Tibial artery (tissue), 4 donors: ENCODE results near the gene XRCC2.
"Not testable (repeated sequence)": the region's sequence is repeated elsewhere in the genome, so short reads cannot be mapped to it uniquely, and the experiment has no call there.

Experiments
- DNase-seq, 2 donors: peaks; one replicate each; pipeline ENCODE4 v3.0.0-alpha.2; 2019
- H3K27ac ChIP-seq, 2 donors: fragments of 200-600 bp; sonication (generic) in 1 of 2; 1 replicate in 1 of 2; 2 replicates in 1 of 2; pipeline ENCODE4 v1.5.1; 2018 to 2019; ENCODE audit warnings: mild to moderate bottlenecking in 1 of 2
- H3K27me3 ChIP-seq, 2 donors: fragments of 200-600 bp; sonication (generic) in 1 of 2; one replicate each; pipeline versions ENCODE4 v1.5.1 to v1.6.0; 2016 to 2019
- H3K36me3 ChIP-seq, 3 donors: fragments of 200-600 bp; sonication (generic) in 2 of 3; one replicate each; pipeline ENCODE4 v1.5.1; 2016 to 2019; ENCODE audit warnings: mild to moderate bottlenecking in 2 of 3
- H3K4me1 ChIP-seq, 4 donors: fragments of 200-600 bp; sonication (generic) in 2 of 4; 1 replicate in 3 of 4; 2 replicates in 1 of 4; pipeline ENCODE4 v1.5.1; 2016 to 2019
- H3K4me3 ChIP-seq, 2 donors: fragments of 200-600 bp; sonication (generic) in 1 of 2; 1 replicate in 1 of 2; 2 replicates in 1 of 2; pipeline ENCODE4 v1.5.1; 2018 to 2019; ENCODE audit warnings: mild to moderate bottlenecking in 2 of 2
- H3K9me3 ChIP-seq, 3 donors: fragments of 200-600 bp; sonication (generic) in 1 of 3; one replicate each; pipeline ENCODE4 v1.5.1; 2016 to 2019
- CTCF ChIP-seq, 2 experiments: fragments of 200-600 bp in 1 of 2; fragments of 450-650 bp in 1 of 2; IDR thresholded peaks; one replicate each; pipeline ENCODE4 v1.5.1; 2017 to 2019; ENCODE audit warnings: antibody characterized with exemption in 2 of 2, mild to moderate bottlenecking in 1 of 2, moderate library complexity in 1 of 2
- intact Hi-C: fragments of 100-400 bp; cut with DNase I; formaldehyde crosslinking; loops from one replicate; pipeline ENCODE4 v1.15.0; 2023; ENCODE audit warnings: low total_unique reads

Gene XRCC2

GRCh38 chr7:152675759-152676636 lies at the start of gene XRCC2:
Gene XRCC2 (minus strand): TSS chr7:152676141. CDS start chr7:152676079, 62 bp downstream.
- H3K4me1 ChIP-seq: peaks cover 0 to 12% (median 9%) of the 10 kb centered on the region in 4 donors
- no peaks in the 10 kb centered on the region for H3K36me3 ChIP-seq
- H3K27me3 ChIP-seq: no peaks in the 10 kb centered on the region
- H3K27ac ChIP-seq: peak within 1 kb of the TSS; percentile 69 to 79
- intact Hi-C loops: loop anchor here (2.0 to 5.0 kb wide), 2 partner anchors 83 to 214 kb away; partner anchors contain the start of gene ACTR3B
- H3K9me3 ChIP-seq: no peaks in the 10 kb centered on the region
- no peak for TF ChIP-seq CTCF (IDR thresholded peaks at IDR 0.05)
- peak within 1 kb of the TSS; percentile 49 to 67 for H3K4me3 ChIP-seq
- peak; percentile 90 to 94 for DNase-seq

DNA sequence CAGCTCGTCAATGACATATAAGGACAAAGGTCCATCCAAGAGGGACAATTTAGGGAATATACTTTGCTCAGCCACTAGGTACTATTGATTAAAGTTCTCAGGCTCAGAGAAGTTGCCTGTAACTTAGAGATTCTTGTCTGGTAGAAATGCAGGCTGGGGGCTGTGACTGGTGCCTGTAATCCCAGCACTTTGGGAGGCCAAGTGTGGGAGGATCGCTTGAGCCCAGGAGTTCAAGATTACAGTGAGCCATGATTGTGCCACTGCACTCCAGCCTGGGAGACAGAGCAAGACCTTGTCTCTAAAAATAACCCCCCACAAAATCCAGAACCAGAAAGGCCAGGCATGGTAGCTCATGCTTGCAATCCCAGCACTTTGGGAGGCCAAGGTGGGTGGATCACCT lies 47.4 kb upstream of the XRCC2 start:
- no peak for TF ChIP-seq CTCF (IDR thresholded peaks at IDR 0.05)
- H3K9me3 ChIP-seq: no peaks in the 10 kb centered on the region
- DNase-seq: no peak
- H3K27me3 ChIP-seq: no peaks in the 10 kb centered on the region
- H3K36me3 ChIP-seq: no peaks in the 10 kb centered on the region
- H3K27ac ChIP-seq: no peak overlapping the region
- intact Hi-C loops: no loop called here
- H3K4me3 ChIP-seq: no peak overlapping the region
- H3K4me1 ChIP-seq: no peaks in the 10 kb centered on the region

GRCh38 chr7:152712412-152713042 lies 36.6 kb upstream of the XRCC2 start:
- H3K27ac ChIP-seq, H3K4me3 ChIP-seq, H3K9me3 ChIP-seq, H3K4me1 ChIP-seq, intact Hi-C loops, H3K36me3 ChIP-seq, H3K27me3 ChIP-seq, DNase-seq: not testable (repeated sequence)

GRCh38 chr7:152711444-152711944 lies 35.6 kb upstream of the XRCC2 start:
- no peak for TF ChIP-seq CTCF (IDR thresholded peaks at IDR 0.05)
- DNase-seq: no peak
- H3K4me3 ChIP-seq: no peak overlapping the region
- no peaks in the 10 kb centered on the region for H3K36me3 ChIP-seq
- H3K9me3 ChIP-seq: no peaks in the 10 kb centered on the region
- intact Hi-C loops: no loop called here
- no peak overlapping the region for H3K27ac ChIP-seq
- H3K4me1 ChIP-seq: no peaks in the 10 kb centered on the region
- peaks cover 0 to 5% of the 10 kb centered on the region in 2 donors for H3K27me3 ChIP-seq

DNA sequence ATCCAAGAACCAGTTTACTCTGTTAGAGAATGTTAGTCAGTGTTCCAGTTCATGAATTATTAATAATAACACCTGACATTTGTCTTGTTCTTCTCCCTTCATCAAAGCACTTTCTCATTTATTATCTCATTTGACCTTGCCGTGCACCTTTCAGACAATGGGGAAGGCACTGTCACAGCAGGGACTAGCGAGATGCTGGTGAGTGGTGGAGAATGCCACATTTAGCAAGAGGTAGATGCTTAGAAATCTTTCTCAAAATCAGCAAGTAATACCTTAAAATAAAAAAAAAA lies 34.2 kb upstream of the XRCC2 start:
- no peak overlapping the region for H3K4me3 ChIP-seq

More for the DNA sequence above, 34.2 kb upstream of the XRCC2 start:
- DNase-seq: no peak
- Histone ChIP-seq H3K27me3 (peaks cover 0 to 8% of the 10 kb centered on the region in 2 donors), H3K4me1 (no peaks in the 10 kb centered on the region), H3K36me3 (no peaks in the 10 kb centered on the region), H3K9me3 (peaks cover 0 to 3% (median 1%) of the 10 kb centered on the region in 3 donors), H3K27ac (no peak overlapping the region)
- no peak for TF ChIP-seq CTCF (IDR thresholded peaks at IDR 0.05)
- intact Hi-C loops: no loop called here
